HepG2 (cell line): ENCODE results near the gene ODAD4. TPM values are rescaled to one million over a fixed set of nuclear protein-coding genes. Genes with fewer than 3 reads are reported as not detected.

ENCODE experiments used
- ARHGAP35 ChIP-seq: sonication (generic); formaldehyde crosslinking; IDR thresholded peaks from 2 replicates; pipeline ENCODE4 v1.9.0; 2022; ENCODE audit warnings: mild to moderate bottlenecking, inconsistent platforms, moderate library complexity, missing genetic modification reagents, borderline replicate concordance
- CBX5 ChIP-seq: sonication (generic); formaldehyde crosslinking; IDR thresholded peaks from 2 replicates; pipeline ENCODE4 v1.4.0; 2020; ENCODE audit warnings: missing genetic modification reagents, borderline replicate concordance
- GPBP1L1 ChIP-seq: sonication (generic); formaldehyde crosslinking; IDR thresholded peaks from 2 replicates; pipeline ENCODE4 v1.5.0; 2020; ENCODE audit warnings: mild to moderate bottlenecking, missing genetic modification reagents
- HOMEZ ChIP-seq: IDR thresholded peaks from 2 replicates; pipeline ENCODE4 v1.6.1; 2016; ENCODE audit warnings: low read depth
- IKZF5 ChIP-seq: IDR thresholded peaks from 2 replicates; pipeline ENCODE4 v1.6.1; 2018; ENCODE audit warnings: missing genetic modification reagents, mild to moderate bottlenecking, missing compliant biosample characterization
- ISL2 ChIP-seq: sonication (generic); formaldehyde crosslinking; IDR thresholded peaks from 2 replicates; pipeline ENCODE4 v1.5.0; 2020; ENCODE audit warnings: missing genetic modification reagents
- TGIF2 ChIP-seq: IDR thresholded peaks from 2 replicates; pipeline ENCODE4 v1.6.1; 2016; ENCODE audit warnings: control low read depth, missing compliant biosample characterization
- YEATS2 ChIP-seq: sonication (generic); formaldehyde crosslinking; IDR thresholded peaks from 2 replicates; pipeline ENCODE4 v1.4.0; 2020; ENCODE audit warnings: missing genetic modification reagents, borderline replicate concordance
- YEATS4 ChIP-seq: sonication (generic); formaldehyde crosslinking; IDR thresholded peaks from 2 replicates; pipeline ENCODE4 v1.4.0; 2020; ENCODE audit warnings: missing genetic modification reagents, borderline replicate concordance
- ZBTB37 ChIP-seq: sonication (generic); formaldehyde crosslinking; IDR thresholded peaks from 2 replicates; pipeline ENCODE4 v1.4.0; 2020; ENCODE audit warnings: mild to moderate bottlenecking, missing genetic modification reagents
- ZBTB40 ChIP-seq, 2 experiments: fragments of 450-650 bp in 1 of 2; sonication (generic) in 1 of 2; formaldehyde crosslinking in 1 of 2; IDR thresholded peaks; 2 replicates each; pipeline versions ENCODE4 v1.6.1 to v1.8.0; 2016 to 2022; ENCODE audit warnings: antibody characterized with exemption in 1 of 2, mild to moderate bottlenecking in 1 of 2, missing genetic modification reagents in 1 of 2
- ZNF441 ChIP-seq: sonication (generic); formaldehyde crosslinking; IDR thresholded peaks from 2 replicates; pipeline ENCODE4 v1.7.0; 2021; ENCODE audit warnings: missing genetic modification reagents, borderline replicate concordance
- ZNF619 ChIP-seq: sonication (generic); formaldehyde crosslinking; IDR thresholded peaks from 2 replicates; pipeline ENCODE4 v1.4.0; 2020; ENCODE audit warnings: mild to moderate bottlenecking, missing genetic modification reagents
- polyA plus RNA-seq, 8 experiments: library from polyadenylated mRNA; depleted of rRNA in 3 of 8; stranded (reverse) in 7 of 8; unstranded in 1 of 8; fragments of >200 nt; fragmentation: Illumina TruSeq in 4 of 8; extraction: Trizol in 4 of 8; gene quantifications; 2 replicates each; pipeline versions ENCODE4 v1.2.1 to v1.2.3, GENCODE V29; 2011 to 2016; ENCODE audit warnings: low read depth in 4 of 8, missing spikeins in 1 of 8, mixed read lengths in 1 of 8; ENCODE audit not compliant: insufficient read depth in 1 of 8
- total RNA-seq, 5 experiments: library from RNA; depleted of rRNA; stranded (reverse); fragments of >200 nt; fragmentation: Illumina TruSeq; extraction: Trizol; gene quantifications; 2 replicates each; pipeline ENCODE4 v1.2.3, GENCODE V29; 2016; ENCODE audit warnings: low read depth in 1 of 5

The ODAD4 gene
- total and polyA plus RNA-seq, 2 of the 13 experiments (the other 11 are each of a cell fraction or from before 2014, with no cell fraction given) = 0.48 to 0.53 TPM

- TF ChIP-seq HOMEZ (CRISPR knock-in tag) (peak; percentile 62; the same call in 1 of the 2 replicates), YEATS2 (CRISPR knock-in tag) (no peak), TGIF2 (CRISPR knock-in tag) (0 out of 2 replicates have a peak, but pooled peaks have one; percentile 11), ZBTB40 (IDR thresholded peaks at IDR 0.05) (no peak), ZBTB40 (CRISPR knock-in tag; IDR thresholded peaks at IDR 0.05) (no peak), ZBTB37 (no peak), ZNF619 (no peak; the same call in 1 of the 2 replicates), ISL2 (CRISPR knock-in tag) (no peak), YEATS4 (CRISPR knock-in tag) (no peak), ZNF441 (CRISPR knock-in tag) (no peak), ARHGAP35 (CRISPR knock-in tag) (no peak), IKZF5 (CRISPR knock-in tag) (peak; percentile 17; the same call in 1 of the 2 replicates), CBX5 (CRISPR knock-in tag) (no peak), GPBP1L1 (CRISPR knock-in tag) (no peak)
These were observed 35.5 kb downstream of the ODAD4 start (continued) for GRCh38 chr17:41965694-41966462.
